Activated naive CD4-positive, alpha-beta T cell treated with anti-CD3 and anti-CD28 coated beads for 36 hours (primary cell): Measurements from ENCODE around the gene RACK1. TPM values are rescaled to one million over a fixed set of nuclear protein-coding genes. Genes with fewer than 3 reads are reported as not detected.

Experiments
- CTCF ChIA-PET: fragments of 350-600 bp; sonication (Branson Sonifier 250); formaldehyde crosslinking; loops from one replicate; lab custom pipeline; 2021; ENCODE audit warnings: antibody characterized with exemption; lab: Charles Lee
- DNase-seq: peaks from one replicate; pipeline ENCODE4 v3.0.0-alpha.2; 2020
- H3K27ac Mint-ChIP-seq: one replicate; pipeline ENCODE4 v1.8.0; 2021; ENCODE audit warnings: mild to moderate bottlenecking, mixed read lengths
- H3K27me3 Mint-ChIP-seq: one replicate; pipeline ENCODE4 v1.8.0; 2021; ENCODE audit warnings: low read depth, mixed read lengths
- H3K36me3 Mint-ChIP-seq: one replicate; pipeline ENCODE4 v1.8.0; 2021; ENCODE audit warnings: low read depth, mixed read lengths
- H3K4me1 Mint-ChIP-seq: one replicate; pipeline ENCODE4 v1.8.0; 2021; ENCODE audit warnings: low read depth, mixed read lengths
- H3K4me3 Mint-ChIP-seq: one replicate; pipeline ENCODE4 v1.8.0; 2021; ENCODE audit warnings: mild to moderate bottlenecking, moderate library complexity, mixed read lengths
- H3K9me3 Mint-ChIP-seq: one replicate; pipeline ENCODE4 v1.8.0; 2021; ENCODE audit warnings: mixed read lengths
- intact Hi-C: fragments of 100-400 bp; cut with micrococcal nuclease; formaldehyde crosslinking; loops from one replicate; pipeline ENCODE4 v1.15.1; 2023
- total RNA-seq, 2 experiments: library from RNA; stranded (reverse); gene quantifications; one replicate each; pipeline ENCODE4 v1.2.3, GENCODE V29; 2021

Gene RACK1
- total RNA-seq, 2 experiments from 2014 or later = 3,176 to 3,362 TPM

GRCh38 chr5:181224390-181225229, 19.1 kb downstream of the RACK1 start:
- H3K4me3 Mint-ChIP-seq = peak overlapping the region; percentile 96
- peak; percentile 50 for DNase-seq
- H3K27ac Mint-ChIP-seq = peak overlapping the region; percentile 100
- CTCF ChIA-PET = interaction anchor here (1.6 kb wide), 1 partner anchor 40 kb away, joined by 6 read pairs; no protein-coding TSS in a partner anchor
- H3K27me3 Mint-ChIP-seq = peaks cover 4% of the 10 kb centered on the region
- H3K9me3 Mint-ChIP-seq = no peaks in the 10 kb centered on the region
- intact Hi-C loops = no loop called here
- peaks cover 55% of the 10 kb centered on the region for H3K4me1 Mint-ChIP-seq
- peaks cover 19% of the 10 kb centered on the region for H3K36me3 Mint-ChIP-seq

- Mint-ChIP-seq H3K27me3 (peaks cover 4% of the 10 kb centered on the region), H3K27ac (peak overlapping the region; percentile 100), H3K36me3 (peaks cover 13% of the 10 kb centered on the region), H3K4me3 (peak overlapping the region; percentile 96), H3K9me3 (no peaks in the 10 kb centered on the region), H3K4me1 (peaks cover 53% of the 10 kb centered on the region)
- peak; percentile 59 for DNase-seq
- intact Hi-C loops = loop anchor here (1.0 kb wide), 6 partner anchors 20 to 414 kb away; partner anchors contain the start of genes TRIM52 and ZFP62
- CTCF ChIA-PET = interaction anchor here (0.7 to 1.6 kb wide), 2 partner anchors 9 to 39 kb away, joined by 3 to 6 read pairs; no protein-coding TSS in a partner anchor
These were observed 19.8 kb downstream of the RACK1 start for GRCh38 chr5:181223729-181224389.

GRCh38 chr5:181223058-181223728, 20.5 kb downstream of the RACK1 start, which contains the start of gene TRIM41:
Gene TRIM41 (plus strand): TSS chr5:181223281. CDS start chr5:181224000, 719 bp downstream.
- H3K36me3 Mint-ChIP-seq = peaks cover 13% of the 10 kb centered on the region
- H3K4me3 Mint-ChIP-seq = peak within 1 kb of the TSS; percentile 96
- DNase-seq = peak; percentile 97
- H3K27ac Mint-ChIP-seq = peak within 1 kb of the TSS; percentile 100
- peaks cover 6% of the 10 kb centered on the region for H3K27me3 Mint-ChIP-seq
- intact Hi-C loops = loop anchor here (1.0 kb wide), 6 partner anchors 21 to 413 kb away; partner anchors contain the start of genes TRIM52 and ZFP62
- no peaks in the 10 kb centered on the region for H3K9me3 Mint-ChIP-seq
- CTCF ChIA-PET = interaction anchor here (0.7 to 1.6 kb wide), 3 partner anchors 10 to 38 kb away, joined by 3 to 6 read pairs (median 6); no protein-coding TSS in a partner anchor
- peaks cover 55% of the 10 kb centered on the region for H3K4me1 Mint-ChIP-seq

- H3K36me3 Mint-ChIP-seq = peaks cover 14% of the 10 kb centered on the region
- CTCF ChIA-PET = interaction anchor here (0.8 to 1.6 kb wide), 3 partner anchors 16 to 38 kb away, joined by 3 to 6 read pairs (median 3); no protein-coding TSS in a partner anchor
- peak overlapping the region; percentile 100 for H3K27ac Mint-ChIP-seq
These were observed 21.1 kb downstream of the RACK1 start for GRCh38 chr5:181222630-181223057.

GRCh38 chr5:181221792-181222629, 21.7 kb downstream of the RACK1 start:
- Mint-ChIP-seq H3K4me3 (peak overlapping the region; percentile 96), H3K4me1 (peaks cover 59% of the 10 kb centered on the region), H3K36me3 (peaks cover 14% of the 10 kb centered on the region), H3K27me3 (peaks cover 8% of the 10 kb centered on the region), H3K9me3 (no peaks in the 10 kb centered on the region), H3K27ac (peak overlapping the region; percentile 100)
- intact Hi-C loops = loop anchor here (1.0 kb wide), 2 partner anchors 15 to 33 kb away; no protein-coding TSS in a partner anchor
- peak; percentile 99 for DNase-seq
- CTCF ChIA-PET = interaction anchor here (0.8 to 1.6 kb wide), 3 partner anchors 15 to 38 kb away, joined by 3 to 6 read pairs (median 3); no protein-coding TSS in a partner anchor

More at GRCh38 chr5:181222630-181223057, 21.1 kb downstream of the RACK1 start:
- no peak for DNase-seq
- no peaks in the 10 kb centered on the region for H3K9me3 Mint-ChIP-seq
- intact Hi-C loops = loop anchor here (1.0 kb wide), 8 partner anchors 15 to 412 kb away; partner anchors contain the start of genes TRIM52 and ZFP62
- H3K4me1 Mint-ChIP-seq = peaks cover 58% of the 10 kb centered on the region
- peak overlapping the region; percentile 96 for H3K4me3 Mint-ChIP-seq
- peaks cover 8% of the 10 kb centered on the region for H3K27me3 Mint-ChIP-seq

- intact Hi-C loops = no loop called here
These were observed 22.5 kb downstream of the RACK1 start for GRCh38 chr5:181221105-181221791.

GRCh38 chr5:181220178-181220515, 23.6 kb downstream of the RACK1 start:
- H3K36me3 Mint-ChIP-seq = peaks cover 14% of the 10 kb centered on the region
- H3K4me1 Mint-ChIP-seq = peaks cover 52% of the 10 kb centered on the region
- DNase-seq = no peak
- CTCF ChIA-PET = no interaction called here
- H3K27me3 Mint-ChIP-seq = peaks cover 8% of the 10 kb centered on the region
- no peaks in the 10 kb centered on the region for H3K9me3 Mint-ChIP-seq
- intact Hi-C loops = no loop called here
- H3K4me3 Mint-ChIP-seq = peak overlapping the region; percentile 56
- H3K27ac Mint-ChIP-seq = no peak overlapping the region

More at GRCh38 chr5:181221105-181221791, 22.5 kb downstream of the RACK1 start:
- Mint-ChIP-seq H3K9me3 (no peaks in the 10 kb centered on the region), H3K27ac (peak overlapping the region; percentile 100), H3K4me1 (peaks cover 58% of the 10 kb centered on the region), H3K27me3 (peaks cover 8% of the 10 kb centered on the region), H3K4me3 (peak overlapping the region; percentile 96), H3K36me3 (peaks cover 14% of the 10 kb centered on the region)
- CTCF ChIA-PET = interaction anchor here (1.6 kb wide), 1 partner anchor 14 kb away, joined by 6 read pairs; no protein-coding TSS in a partner anchor
- DNase-seq = peak; percentile 59

GRCh38 chr5:181219262-181220177, 24.2 kb downstream of the RACK1 start:
- Mint-ChIP-seq H3K36me3 (peaks cover 11% of the 10 kb centered on the region), H3K9me3 (no peaks in the 10 kb centered on the region), H3K27me3 (peaks cover 8% of the 10 kb centered on the region), H3K27ac (no peak overlapping the region), H3K4me1 (peaks cover 45% of the 10 kb centered on the region), H3K4me3 (peak overlapping the region; percentile 56)
- no peak for DNase-seq
- intact Hi-C loops = no loop called here
- CTCF ChIA-PET = no interaction called here

GRCh38 chr5:181218795-181219124, 24.9 kb downstream of the RACK1 start:
- CTCF ChIA-PET = no interaction called here
- peaks cover 8% of the 10 kb centered on the region for H3K27me3 Mint-ChIP-seq
- H3K36me3 Mint-ChIP-seq = peaks cover 7% of the 10 kb centered on the region
- H3K27ac Mint-ChIP-seq = peak overlapping the region; percentile 90
- H3K4me1 Mint-ChIP-seq = peaks cover 38% of the 10 kb centered on the region
- intact Hi-C loops = loop anchor here (1.0 kb wide), 2 partner anchors 11 to 27 kb away; no protein-coding TSS in a partner anchor
- no peak for DNase-seq
- no peaks in the 10 kb centered on the region for H3K9me3 Mint-ChIP-seq
- peak overlapping the region; percentile 94 for H3K4me3 Mint-ChIP-seq

- peak overlapping the region; percentile 90 for H3K27ac Mint-ChIP-seq
- H3K27me3 Mint-ChIP-seq = peaks cover 8% of the 10 kb centered on the region
- CTCF ChIA-PET = no interaction called here
- H3K4me1 Mint-ChIP-seq = peaks cover 38% of the 10 kb centered on the region
- peak; percentile 58 for DNase-seq
- peaks cover 5% of the 10 kb centered on the region for H3K36me3 Mint-ChIP-seq
- intact Hi-C loops = loop anchor here (1.0 kb wide), 2 partner anchors 10 to 26 kb away; no protein-coding TSS in a partner anchor
- peak overlapping the region; percentile 94 for H3K4me3 Mint-ChIP-seq
- H3K9me3 Mint-ChIP-seq = no peaks in the 10 kb centered on the region
These were observed 26.0 kb downstream of the RACK1 start for GRCh38 chr5:181217803-181218062.
